ENCODE results near the gene ZNF536.
"Not testable (repeated sequence)": the region's sequence is repeated elsewhere in the genome, so short reads cannot be mapped to it uniquely, and the experiment has no call there.

ZNF536 gene

GRCh38 chr19:30342901-30343300 lies 29.3 kb upstream of the ZNF536 start:
- DNase-seq = no peak

DNA sequence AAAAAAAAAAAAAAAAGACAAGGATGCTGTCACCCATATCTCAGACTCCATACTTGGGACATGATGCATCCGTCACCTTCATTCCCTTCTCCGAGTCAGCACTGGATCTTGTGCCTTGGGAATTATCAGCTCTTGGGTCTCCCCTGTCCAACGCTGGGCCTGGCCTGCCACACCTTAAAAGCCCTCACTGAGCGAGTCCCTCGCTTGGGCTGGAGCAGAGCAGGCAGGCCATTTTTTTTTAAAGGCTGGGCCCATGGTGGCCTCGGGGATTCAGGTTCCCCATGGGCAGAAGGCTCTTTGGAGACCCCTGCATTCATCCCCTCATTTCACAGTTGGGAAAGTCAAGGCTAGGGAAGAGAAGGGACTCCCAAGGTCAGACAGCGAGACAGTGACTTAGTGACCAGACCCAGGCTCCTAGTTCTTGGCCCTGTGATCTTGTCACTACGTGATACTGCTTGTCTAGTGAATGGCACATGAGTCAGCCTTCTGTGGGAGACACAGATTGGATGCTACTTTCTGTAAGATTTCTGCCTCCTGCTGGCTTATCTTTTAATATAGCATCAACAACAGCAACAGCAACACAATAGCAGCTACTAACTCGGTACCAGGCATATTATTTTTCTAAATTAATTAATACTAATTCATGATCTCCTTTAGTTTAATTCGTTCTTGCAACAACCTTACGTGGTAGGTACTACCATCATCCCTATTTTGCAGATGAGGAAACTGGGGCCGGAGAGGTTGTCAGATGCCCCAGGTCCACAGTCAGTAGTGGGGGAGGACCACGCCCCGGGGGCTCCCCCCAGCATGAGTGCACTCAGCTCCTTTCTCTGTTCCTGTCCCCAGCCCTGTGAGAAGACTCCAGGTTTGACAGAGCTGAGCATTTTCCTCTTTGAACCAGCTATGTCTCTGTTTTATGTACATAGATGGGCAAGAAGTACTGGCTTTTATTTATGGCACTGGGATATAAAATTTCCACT lies 27.4 kb upstream of the ZNF536 start:
- no peak for DNase-seq

- no peak for DNase-seq
Observed at GRCh38 chr19:30345686-30346085, 26.5 kb upstream of the ZNF536 start.

- DNase-seq = not testable (repeated sequence)
Observed at GRCh38 chr19:30346468-30346867, 25.7 kb upstream of the ZNF536 start.

GRCh38 chr19:30349131-30349730 lies 23.0 kb upstream of the ZNF536 start:
- DNase-seq = no peak

DNA sequence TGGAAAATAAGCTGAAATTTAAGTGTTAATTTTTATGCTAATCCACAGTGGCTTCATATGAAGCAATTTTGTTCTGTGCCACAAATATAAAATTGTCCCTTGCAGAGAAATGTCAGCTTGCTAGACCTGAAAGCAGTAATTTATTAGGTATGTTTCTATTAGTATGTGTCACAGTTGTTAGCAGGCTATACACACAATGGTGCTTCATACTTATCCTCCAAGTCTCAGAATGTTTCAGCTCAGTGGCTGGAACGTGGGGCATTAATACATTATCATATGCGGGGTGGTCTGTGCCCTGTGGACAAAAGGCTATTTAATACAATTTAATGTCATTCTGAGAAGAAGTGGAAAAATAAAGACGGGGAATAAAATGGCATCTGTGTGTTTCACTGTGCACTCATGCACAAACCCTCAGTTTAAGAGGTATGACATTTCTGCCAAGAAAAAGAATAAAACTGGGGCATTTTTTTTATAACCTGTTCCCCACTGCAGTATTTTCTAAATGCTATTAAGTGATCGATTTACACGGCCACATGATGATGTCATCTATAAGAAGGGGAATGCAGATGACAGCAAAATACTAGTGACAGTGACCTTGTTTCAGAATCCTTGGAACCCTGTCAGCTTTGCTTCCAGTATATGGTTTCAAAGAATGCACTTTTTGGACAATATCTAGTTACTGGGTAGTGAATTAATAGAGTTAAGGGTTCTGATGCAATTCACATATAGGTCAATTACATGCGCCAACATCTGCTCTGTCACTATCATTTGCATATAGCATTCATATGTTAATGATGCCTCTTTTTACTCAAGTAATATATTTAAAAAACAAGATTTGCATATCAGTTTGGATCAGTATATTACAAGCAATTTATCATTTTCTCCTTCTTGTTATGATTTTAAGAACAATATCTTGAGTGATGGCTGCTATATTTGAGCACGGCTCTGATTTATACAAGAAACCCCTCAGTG lies 21.2 kb upstream of the ZNF536 start:
- no peak for DNase-seq

DNA sequence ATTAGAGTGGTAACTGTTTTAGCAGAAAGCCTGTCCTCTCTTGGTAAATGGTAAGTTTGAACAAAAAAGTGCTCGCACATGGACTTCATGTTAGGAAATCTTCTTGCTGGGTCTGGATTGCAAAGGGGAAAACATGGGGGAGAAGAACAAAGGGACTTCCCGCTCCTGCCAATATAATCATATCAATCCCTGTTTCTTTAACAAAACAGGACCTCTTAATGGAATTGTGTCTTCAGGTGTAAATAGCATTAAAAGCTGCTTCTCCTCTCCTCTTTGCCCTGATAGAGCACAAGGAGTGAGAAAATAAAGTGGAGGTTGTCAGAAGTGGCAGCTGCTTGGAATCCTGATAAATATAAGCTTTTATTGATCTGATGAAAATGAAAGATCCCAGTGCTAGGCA lies 20.4 kb upstream of the ZNF536 start:
- no peak for DNase-seq

GRCh38 chr19:30353394-30353945 lies 18.7 kb upstream of the ZNF536 start:
- DNase-seq = no peak

DNA sequence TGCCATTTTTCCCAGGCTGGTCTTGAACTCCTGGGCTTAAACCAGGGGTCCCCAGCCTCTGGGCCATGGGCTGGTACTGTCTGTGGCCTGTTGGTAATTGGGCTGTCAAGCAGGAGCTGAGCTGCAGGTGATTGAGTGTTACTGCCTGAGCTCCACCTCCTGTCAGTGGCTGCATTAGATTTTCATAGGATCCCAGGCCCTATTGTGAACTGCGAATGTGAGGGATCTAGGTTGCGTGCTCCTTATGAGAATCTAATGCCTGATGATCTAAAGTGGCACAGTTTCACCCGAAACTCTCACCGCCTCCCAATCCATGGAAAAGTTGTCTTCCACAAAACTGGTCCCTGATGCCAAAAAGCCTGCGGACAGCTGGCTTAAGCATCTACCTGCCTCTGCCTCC lies 16.6 kb upstream of the ZNF536 start:
- no peak for DNase-seq

- DNase-seq = no peak
Observed at GRCh38 chr19:30356951-30357579, 15.1 kb upstream of the ZNF536 start.

- no peak for DNase-seq
Observed at GRCh38 chr19:30357580-30357954, 14.6 kb upstream of the ZNF536 start.

GRCh38 chr19:30358319-30358718 lies 13.9 kb upstream of the ZNF536 start:
- DNase-seq = no peak

DNA sequence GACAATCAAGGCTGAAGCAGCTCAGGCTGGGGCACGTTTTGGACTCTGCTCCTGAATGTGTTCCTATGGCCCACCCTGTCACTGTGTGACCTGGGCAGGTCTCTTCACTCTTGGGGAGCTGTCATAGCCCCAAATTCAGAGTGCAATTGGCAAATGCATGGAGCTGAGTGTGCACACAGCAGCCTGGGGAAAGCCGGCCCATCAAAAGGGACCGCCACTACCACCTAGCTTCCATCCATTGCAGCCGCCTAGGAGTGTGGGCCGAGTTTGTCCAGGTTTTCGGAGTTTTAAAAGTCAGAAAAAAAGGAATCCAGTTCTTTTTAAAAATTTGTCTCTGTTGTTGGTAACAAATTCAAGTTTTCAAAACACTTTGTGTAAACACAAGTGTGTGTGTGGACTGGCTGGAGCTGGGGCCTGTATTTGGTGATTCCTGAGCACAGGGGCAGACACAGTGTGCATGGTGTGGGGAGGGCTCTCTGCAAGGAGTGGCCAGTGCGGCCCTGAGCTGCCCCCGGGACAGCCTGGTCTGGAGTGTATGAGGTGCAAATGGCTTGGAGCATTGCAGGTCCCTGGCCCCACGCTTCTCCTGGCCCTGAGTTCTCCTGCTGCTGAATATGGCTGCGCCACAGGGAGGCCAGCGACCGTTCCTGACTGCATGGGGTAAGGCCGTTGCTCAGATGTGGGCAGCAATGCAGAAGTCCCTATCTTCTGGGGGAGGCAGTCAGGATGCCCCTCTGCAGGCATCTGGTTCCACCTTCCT lies 13.2 kb upstream of the ZNF536 start:
- DNase-seq = no peak

DNA sequence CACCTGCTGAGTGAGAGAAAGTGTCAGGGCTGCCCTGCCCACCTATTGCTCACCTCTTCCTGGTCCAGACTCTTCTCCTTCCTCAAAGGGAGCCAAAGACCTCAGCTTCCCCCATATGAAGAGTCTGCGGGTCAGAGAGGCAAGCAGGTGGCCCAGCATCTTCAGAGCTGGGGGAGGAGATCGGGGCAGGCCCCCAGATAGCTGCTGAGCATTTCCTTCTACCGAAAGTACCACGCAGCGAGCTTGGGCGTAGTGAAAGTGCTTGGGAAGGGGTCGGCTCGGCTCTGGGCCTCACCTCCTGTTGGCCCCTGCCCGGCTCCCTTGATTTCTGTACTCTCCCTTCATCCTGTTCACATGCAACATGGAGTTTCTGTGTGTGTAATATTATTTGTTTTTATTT lies 12.2 kb upstream of the ZNF536 start:
- no peak for DNase-seq

DNA sequence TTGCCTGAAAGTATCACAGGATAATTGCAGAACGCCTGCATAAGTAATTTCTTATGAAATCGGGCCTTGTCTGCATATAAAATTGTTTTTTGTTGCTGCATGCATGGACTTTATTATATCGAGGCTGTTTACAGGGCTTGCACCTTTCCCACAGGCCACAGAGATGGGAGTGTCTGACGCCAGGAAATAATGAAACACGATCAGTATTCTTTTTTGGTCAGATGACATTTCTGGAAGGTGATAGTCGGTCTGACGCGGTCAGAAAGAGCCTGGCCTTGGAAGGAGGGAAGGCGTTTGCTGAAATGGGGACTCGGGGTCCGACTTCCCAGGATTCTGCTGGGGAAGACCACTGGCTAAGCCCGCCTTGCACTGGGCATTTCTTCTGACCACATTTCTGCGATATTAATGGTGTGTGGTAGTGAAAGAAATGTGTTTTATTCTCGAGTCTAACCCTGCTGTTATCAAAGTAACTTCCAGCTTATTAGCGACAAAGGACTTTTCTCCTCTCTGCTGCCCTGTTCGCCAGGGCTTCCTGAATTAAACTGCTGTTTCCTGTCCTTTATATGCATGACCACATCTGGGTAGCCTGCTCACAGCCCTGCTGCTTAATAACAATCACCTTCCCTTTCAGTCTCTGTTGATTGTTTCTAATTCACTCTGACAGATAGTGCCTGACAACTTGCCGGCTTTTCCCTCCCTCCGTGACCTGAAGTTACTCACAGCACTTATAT lies 11.6 kb upstream of the ZNF536 start:
- DNase-seq = no peak

- DNase-seq = no peak
Observed at GRCh38 chr19:30361107-30361447, 11.1 kb upstream of the ZNF536 start.

GRCh38 chr19:30361721-30362120 lies 10.5 kb upstream of the ZNF536 start:
- no peak for DNase-seq

- DNase-seq = no peak
Observed at GRCh38 chr19:30362156-30362754, 9.9 kb upstream of the ZNF536 start.

DNA sequence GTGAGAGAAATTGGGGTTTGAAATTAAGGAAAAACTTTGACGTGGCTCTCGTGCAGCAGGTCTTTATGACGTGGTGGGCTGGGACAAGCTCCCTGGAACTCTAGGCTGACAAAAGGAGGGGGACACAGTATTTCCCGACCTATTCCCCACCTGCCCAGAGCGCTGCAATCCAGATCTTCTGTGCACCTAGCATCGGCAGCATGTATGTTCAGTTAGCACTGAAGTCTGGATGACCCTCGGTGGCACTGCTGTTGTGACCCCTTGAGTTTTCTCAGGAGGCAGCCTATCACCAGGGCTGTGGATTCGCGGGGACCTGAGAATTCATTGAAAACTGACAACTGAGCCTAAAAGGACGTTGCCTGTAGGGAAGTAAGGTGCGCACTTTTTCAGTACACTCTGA lies 9.1 kb upstream of the ZNF536 start:
- DNase-seq = no peak

All from OCI-M1 (cell line).